HEK293 (cell line): ENCODE results near the gene TBC1D22A.

Experiments
- BCL11B ChIP-seq: fragments of 450-650 bp; formaldehyde crosslinking; IDR thresholded peaks from 2 replicates; pipeline ENCODE4 v1.5.1; 2016; ENCODE audit warnings: low read depth, missing biosample characterization, missing genetic modification characterization
- KLF10 ChIP-seq: fragments of 450-650 bp; IDR thresholded peaks from 2 replicates; pipeline ENCODE4 v1.5.1; 2018; ENCODE audit warnings: missing biosample characterization, mild to moderate bottlenecking, missing genetic modification characterization
- ZNF175 ChIP-seq: fragments of 450-650 bp; formaldehyde crosslinking; IDR thresholded peaks from 2 replicates; pipeline ENCODE4 v1.5.1; 2016; ENCODE audit warnings: missing biosample characterization, missing genetic modification characterization
- ZNF335 ChIP-seq: fragments of 450-650 bp; formaldehyde crosslinking; conservative IDR thresholded peaks from 2 replicates; pipeline ENCODE4 v1.5.1; 2016; ENCODE audit warnings: missing biosample characterization, missing genetic modification characterization
- ZNF423 ChIP-seq: fragments of 450-650 bp; formaldehyde crosslinking; IDR thresholded peaks from 2 replicates; pipeline ENCODE4 v1.5.1; 2016; ENCODE audit warnings: missing biosample characterization, missing genetic modification characterization
- ZNF549 ChIP-seq: fragments of 450-650 bp; IDR thresholded peaks from 2 replicates; pipeline ENCODE4 v1.5.1; 2018; ENCODE audit warnings: missing biosample characterization, missing genetic modification characterization, mild to moderate bottlenecking, inconsistent platforms, moderate library complexity
- TF ChIP-seq, protein P1 (sequence below): fragments of 450-650 bp; formaldehyde crosslinking; IDR thresholded peaks from 2 replicates; pipeline ENCODE4 v1.5.1; 2016; ENCODE audit warnings: missing biosample characterization, missing genetic modification characterization, low read depth
- TF ChIP-seq, protein P2 (sequence below): fragments of 450-650 bp; formaldehyde crosslinking; IDR thresholded peaks from 2 replicates; pipeline ENCODE4 v1.5.1; 2016; ENCODE audit warnings: missing biosample characterization, missing genetic modification characterization
- TF ChIP-seq, protein P3 (sequence below): IDR thresholded peaks from 2 replicates; pipeline ENCODE4 v1.6.1; 2011; ENCODE audit warnings: mild to moderate bottlenecking, low read depth, low read length, borderline replicate concordance
- TF ChIP-seq, protein P4 (sequence below): fragments of 450-650 bp; formaldehyde crosslinking; IDR thresholded peaks from 2 replicates; pipeline ENCODE4 v1.5.1; 2016; ENCODE audit warnings: missing biosample characterization, missing genetic modification characterization, borderline replicate concordance
- TF ChIP-seq, protein P5 (sequence below): fragments of 450-650 bp; formaldehyde crosslinking; IDR thresholded peaks from 2 replicates; pipeline ENCODE4 v1.5.1; 2016; ENCODE audit warnings: missing biosample characterization, missing genetic modification characterization
- TF ChIP-seq, protein P6 (sequence below): fragments of 450-650 bp; formaldehyde crosslinking; IDR thresholded peaks from 2 replicates; pipeline ENCODE4 v1.5.1; 2016; ENCODE audit warnings: missing biosample characterization, missing genetic modification characterization

DNA sequence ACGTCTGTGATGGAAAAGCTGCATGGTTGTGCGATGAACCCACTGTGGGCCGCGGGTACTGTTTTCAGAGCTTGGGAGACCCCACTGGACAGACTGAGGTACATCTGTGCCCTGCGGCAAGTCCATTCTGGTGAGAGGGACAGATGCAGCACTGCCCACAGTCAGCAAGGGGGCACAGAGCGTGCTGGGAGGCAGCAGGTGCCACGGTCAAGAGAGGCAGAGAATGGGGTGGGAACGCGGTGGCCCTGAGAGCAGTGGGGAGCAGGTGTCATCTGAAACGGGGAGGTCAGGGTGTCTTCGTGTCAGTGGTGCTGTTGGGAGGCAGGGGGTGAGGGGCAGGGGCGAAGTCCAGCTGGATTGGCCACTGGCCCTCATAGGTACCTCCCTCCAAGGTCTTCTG is 32.0 kb downstream of the TBC1D22A start:
- TF ChIP-seq, protein P1, sequence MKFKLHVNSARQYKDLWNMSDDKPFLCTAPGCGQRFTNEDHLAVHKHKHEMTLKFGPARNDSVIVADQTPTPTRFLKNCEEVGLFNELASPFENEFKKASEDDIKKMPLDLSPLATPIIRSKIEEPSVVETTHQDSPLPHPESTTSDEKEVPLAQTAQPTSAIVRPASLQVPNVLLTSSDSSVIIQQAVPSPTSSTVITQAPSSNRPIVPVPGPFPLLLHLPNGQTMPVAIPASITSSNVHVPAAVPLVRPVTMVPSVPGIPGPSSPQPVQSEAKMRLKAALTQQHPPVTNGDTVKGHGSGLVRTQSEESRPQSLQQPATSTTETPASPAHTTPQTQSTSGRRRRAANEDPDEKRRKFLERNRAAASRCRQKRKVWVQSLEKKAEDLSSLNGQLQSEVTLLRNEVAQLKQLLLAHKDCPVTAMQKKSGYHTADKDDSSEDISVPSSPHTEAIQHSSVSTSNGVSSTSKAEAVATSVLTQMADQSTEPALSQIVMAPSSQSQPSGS = no peak
- TF ChIP-seq, protein P2, sequence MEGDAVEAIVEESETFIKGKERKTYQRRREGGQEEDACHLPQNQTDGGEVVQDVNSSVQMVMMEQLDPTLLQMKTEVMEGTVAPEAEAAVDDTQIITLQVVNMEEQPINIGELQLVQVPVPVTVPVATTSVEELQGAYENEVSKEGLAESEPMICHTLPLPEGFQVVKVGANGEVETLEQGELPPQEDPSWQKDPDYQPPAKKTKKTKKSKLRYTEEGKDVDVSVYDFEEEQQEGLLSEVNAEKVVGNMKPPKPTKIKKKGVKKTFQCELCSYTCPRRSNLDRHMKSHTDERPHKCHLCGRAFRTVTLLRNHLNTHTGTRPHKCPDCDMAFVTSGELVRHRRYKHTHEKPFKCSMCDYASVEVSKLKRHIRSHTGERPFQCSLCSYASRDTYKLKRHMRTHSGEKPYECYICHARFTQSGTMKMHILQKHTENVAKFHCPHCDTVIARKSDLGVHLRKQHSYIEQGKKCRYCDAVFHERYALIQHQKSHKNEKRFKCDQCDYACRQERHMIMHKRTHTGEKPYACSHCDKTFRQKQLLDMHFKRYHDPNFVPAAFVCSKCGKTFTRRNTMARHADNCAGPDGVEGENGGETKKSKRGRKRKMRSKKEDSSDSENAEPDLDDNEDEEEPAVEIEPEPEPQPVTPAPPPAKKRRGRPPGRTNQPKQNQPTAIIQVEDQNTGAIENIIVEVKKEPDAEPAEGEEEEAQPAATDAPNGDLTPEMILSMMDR = no peak
- TF ChIP-seq, protein P3, sequence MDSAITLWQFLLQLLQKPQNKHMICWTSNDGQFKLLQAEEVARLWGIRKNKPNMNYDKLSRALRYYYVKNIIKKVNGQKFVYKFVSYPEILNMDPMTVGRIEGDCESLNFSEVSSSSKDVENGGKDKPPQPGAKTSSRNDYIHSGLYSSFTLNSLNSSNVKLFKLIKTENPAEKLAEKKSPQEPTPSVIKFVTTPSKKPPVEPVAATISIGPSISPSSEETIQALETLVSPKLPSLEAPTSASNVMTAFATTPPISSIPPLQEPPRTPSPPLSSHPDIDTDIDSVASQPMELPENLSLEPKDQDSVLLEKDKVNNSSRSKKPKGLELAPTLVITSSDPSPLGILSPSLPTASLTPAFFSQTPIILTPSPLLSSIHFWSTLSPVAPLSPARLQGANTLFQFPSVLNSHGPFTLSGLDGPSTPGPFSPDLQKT = no peak
- TF ChIP-seq, protein P4, sequence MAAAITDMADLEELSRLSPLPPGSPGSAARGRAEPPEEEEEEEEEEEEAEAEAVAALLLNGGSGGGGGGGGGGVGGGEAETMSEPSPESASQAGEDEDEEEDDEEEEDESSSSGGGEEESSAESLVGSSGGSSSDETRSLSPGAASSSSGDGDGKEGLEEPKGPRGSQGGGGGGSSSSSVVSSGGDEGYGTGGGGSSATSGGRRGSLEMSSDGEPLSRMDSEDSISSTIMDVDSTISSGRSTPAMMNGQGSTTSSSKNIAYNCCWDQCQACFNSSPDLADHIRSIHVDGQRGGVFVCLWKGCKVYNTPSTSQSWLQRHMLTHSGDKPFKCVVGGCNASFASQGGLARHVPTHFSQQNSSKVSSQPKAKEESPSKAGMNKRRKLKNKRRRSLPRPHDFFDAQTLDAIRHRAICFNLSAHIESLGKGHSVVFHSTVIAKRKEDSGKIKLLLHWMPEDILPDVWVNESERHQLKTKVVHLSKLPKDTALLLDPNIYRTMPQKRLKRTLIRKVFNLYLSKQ (tag by site-specific recombination) = no peak
- TF ChIP-seq BCL11B = no peak
- TF ChIP-seq ZNF549 (tag by site-specific recombination) = no peak
- TF ChIP-seq, protein P5, sequence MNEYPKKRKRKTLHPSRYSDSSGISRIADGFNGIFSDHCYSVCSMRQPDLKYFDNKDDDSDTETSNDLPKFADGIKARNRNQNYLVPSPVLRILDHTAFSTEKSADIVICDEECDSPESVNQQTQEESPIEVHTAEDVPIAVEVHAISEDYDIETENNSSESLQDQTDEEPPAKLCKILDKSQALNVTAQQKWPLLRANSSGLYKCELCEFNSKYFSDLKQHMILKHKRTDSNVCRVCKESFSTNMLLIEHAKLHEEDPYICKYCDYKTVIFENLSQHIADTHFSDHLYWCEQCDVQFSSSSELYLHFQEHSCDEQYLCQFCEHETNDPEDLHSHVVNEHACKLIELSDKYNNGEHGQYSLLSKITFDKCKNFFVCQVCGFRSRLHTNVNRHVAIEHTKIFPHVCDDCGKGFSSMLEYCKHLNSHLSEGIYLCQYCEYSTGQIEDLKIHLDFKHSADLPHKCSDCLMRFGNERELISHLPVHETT = no peak
- TF ChIP-seq ZNF423 (tag by site-specific recombination) = no peak
- TF ChIP-seq, protein P6, sequence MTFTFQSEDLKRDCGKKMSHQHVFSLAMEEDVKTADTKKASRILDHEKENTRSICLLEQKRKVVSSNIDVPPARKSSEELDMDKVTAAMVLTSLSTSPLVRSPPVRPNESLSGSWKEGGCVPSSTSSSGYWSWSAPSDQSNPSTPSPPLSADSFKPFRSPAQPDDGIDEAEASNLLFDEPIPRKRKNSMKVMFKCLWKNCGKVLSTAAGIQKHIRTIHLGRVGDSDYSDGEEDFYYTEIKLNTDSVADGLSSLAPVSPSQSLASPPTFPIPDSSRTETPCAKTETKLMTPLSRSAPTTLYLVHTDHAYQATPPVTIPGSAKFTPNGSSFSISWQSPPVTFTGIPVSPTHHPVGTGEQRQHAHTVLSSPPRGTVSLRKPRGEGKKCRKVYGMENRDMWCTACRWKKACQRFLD (tag by site-specific recombination) = no peak
- no peak for TF ChIP-seq ZNF335
- no peak for TF ChIP-seq KLF10
- TF ChIP-seq ZNF175 = no peak
